ENCODE data around the gene VASN.
"Not testable (repeated sequence)": the region's sequence is repeated elsewhere in the genome, so short reads cannot be mapped to it uniquely, and the experiment has no call there.

Gene VASN

GRCh38 chr16:4385066-4385788, 13.6 kb downstream of the VASN start:
- no peak for DNase-seq (ENCODE audit: low spot score)

GRCh38 chr16:4385789-4386450, 14.3 kb downstream of the VASN start:
- no peak for DNase-seq (ENCODE audit: low spot score)

GRCh38 chr16:4386451-4386805, 14.8 kb downstream of the VASN start:
- DNase-seq (ENCODE audit: low spot score), result no peak

- no peak for DNase-seq (ENCODE audit: low spot score)
Observed at GRCh38 chr16:4386951-4387565, 15.4 kb downstream of the VASN start.

- no peak for DNase-seq (ENCODE audit: low spot score)
Observed at GRCh38 chr16:4387781-4388180, 16.1 kb downstream of the VASN start.

- DNase-seq (ENCODE audit: low spot score), result no peak
Observed at GRCh38 chr16:4388271-4389021, 16.8 kb downstream of the VASN start.

GRCh38 chr16:4389051-4389955, 17.7 kb downstream of the VASN start:
- DNase-seq (ENCODE audit: low spot score), result no peak

GRCh38 chr16:4390266-4391260, 18.9 kb downstream of the VASN start:
- no peak for DNase-seq (ENCODE audit: low spot score)

- DNase-seq (ENCODE audit: low spot score), result no peak
Observed at GRCh38 chr16:4391631-4392381, 20.2 kb downstream of the VASN start.

GRCh38 chr16:4392382-4393239, 21.0 kb downstream of the VASN start:
- DNase-seq (ENCODE audit: low spot score), result no peak

- no peak for DNase-seq (ENCODE audit: low spot score)
Observed at GRCh38 chr16:4393240-4393600, 21.6 kb downstream of the VASN start.

GRCh38 chr16:4393850-4394249, 22.2 kb downstream of the VASN start:
- not testable (repeated sequence) for DNase-seq (ENCODE audit: low spot score)

GRCh38 chr16:4395055-4395726, 23.5 kb downstream of the VASN start:
- DNase-seq (ENCODE audit: low spot score), result no peak

GRCh38 chr16:4399001-4399730, 27.5 kb downstream of the VASN start:
- DNase-seq (ENCODE audit: low spot score), result no peak

GRCh38 chr16:4401094-4401501, 29.4 kb downstream of the VASN start:
- no peak for DNase-seq (ENCODE audit: low spot score)

- DNase-seq (ENCODE audit: low spot score), result no peak
Observed at GRCh38 chr16:4401510-4401909, 29.9 kb downstream of the VASN start.

GRCh38 chr16:4402439-4403132, 30.9 kb downstream of the VASN start:
- peak; percentile 52 for DNase-seq (ENCODE audit: low spot score)
